HG03139 (cell line): ENCODE measurements around the gene ZFR.
"Not testable (repeated sequence)": the region's sequence is repeated elsewhere in the genome, so short reads cannot be mapped to it uniquely, and the experiment has no call there.

Experiments used
- ATAC-seq: cut with Tn5 transposase; IDR thresholded peaks from one replicate; pipeline ENCODE4 v1.9.1; 2021; ENCODE audit not compliant: unreplicated experiment

The ZFR gene

GRCh38 chr5:32452316-32452715 lies 7.8 kb upstream of the ZFR start:
- ATAC-seq, result not testable (repeated sequence)

GRCh38 chr5:32450952-32451351 lies 6.4 kb upstream of the ZFR start:
- no peak for ATAC-seq

DNA sequence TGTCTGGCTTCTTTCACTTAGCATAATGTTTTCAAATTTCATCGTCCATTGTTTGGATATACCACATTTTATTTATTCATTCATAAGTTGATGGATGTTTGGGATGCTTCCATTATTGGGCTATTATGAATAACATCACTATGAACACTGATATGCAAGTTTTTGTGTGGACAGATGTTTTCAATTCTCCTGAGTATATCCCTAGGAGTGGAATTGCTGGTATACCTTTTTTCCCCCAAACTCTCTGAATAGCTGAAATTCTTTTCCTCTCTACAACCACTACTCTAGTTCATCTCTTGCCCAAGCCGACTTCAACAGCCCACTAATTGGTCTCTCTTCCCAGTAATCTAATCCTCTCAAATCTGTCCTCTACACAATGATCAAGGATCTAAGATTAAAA lies 4.7 kb upstream of the ZFR start:
- no peak for ATAC-seq

- ATAC-seq, result no peak
Observed at GRCh38 chr5:32446630-32447029, 2.1 kb upstream of the ZFR start.

GRCh38 chr5:32445831-32446614 lies 1.5 kb upstream of the ZFR start:
- ATAC-seq, result no peak

GRCh38 chr5:32445287-32445758 lies 783 bp upstream of the ZFR start:
- no peak for ATAC-seq

DNA sequence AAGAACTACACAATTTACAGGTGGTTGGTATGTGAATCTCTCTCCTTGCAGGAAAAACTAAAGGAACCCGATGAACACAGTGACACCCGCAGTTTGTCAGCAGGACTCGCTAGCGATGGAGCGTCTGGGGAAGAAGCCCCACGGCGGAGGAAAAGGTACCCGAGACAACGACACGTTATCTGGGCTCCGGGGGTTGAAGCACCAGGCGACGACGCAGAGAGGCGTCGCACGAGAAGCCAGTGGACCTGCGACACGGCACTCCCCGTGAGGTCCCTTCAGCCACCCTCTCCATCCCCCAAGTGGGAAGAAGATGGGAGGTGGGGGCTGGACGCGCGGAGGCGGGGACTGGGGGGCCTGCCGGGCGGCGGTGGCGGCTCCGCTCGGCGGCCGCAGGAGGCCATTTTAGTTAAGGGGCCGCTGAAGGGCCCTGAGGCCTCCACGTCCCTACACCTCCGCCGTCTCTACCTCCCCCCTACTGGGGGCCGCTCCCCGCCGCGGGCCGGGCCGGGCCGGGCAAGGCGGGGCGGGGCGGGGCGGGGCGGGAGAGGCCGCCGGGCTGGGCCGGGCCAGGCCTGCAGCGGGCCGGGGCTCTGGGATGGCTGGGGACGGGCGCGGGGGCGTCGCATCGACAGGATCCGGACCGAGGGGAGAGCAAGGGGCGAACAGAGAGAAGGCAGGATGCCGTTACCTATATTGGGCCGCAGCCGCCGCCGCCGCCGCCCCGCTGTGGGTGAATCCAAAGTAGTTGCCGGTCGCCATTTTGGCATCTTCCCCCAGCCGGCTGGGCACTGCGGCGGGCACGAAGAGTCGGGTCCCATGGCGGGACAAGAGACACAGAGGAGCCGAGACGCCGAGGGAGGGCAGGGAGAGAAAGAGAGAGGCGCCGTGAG lies 754 bp downstream of the ZFR start:
- peak; percentile 28 for ATAC-seq

- peak; percentile 25 for ATAC-seq
Observed at GRCh38 chr5:32443145-32443540, 1.4 kb downstream of the ZFR start.

- ATAC-seq, result no peak
Observed at GRCh38 chr5:32439086-32439642, 5.4 kb downstream of the ZFR start.

DNA sequence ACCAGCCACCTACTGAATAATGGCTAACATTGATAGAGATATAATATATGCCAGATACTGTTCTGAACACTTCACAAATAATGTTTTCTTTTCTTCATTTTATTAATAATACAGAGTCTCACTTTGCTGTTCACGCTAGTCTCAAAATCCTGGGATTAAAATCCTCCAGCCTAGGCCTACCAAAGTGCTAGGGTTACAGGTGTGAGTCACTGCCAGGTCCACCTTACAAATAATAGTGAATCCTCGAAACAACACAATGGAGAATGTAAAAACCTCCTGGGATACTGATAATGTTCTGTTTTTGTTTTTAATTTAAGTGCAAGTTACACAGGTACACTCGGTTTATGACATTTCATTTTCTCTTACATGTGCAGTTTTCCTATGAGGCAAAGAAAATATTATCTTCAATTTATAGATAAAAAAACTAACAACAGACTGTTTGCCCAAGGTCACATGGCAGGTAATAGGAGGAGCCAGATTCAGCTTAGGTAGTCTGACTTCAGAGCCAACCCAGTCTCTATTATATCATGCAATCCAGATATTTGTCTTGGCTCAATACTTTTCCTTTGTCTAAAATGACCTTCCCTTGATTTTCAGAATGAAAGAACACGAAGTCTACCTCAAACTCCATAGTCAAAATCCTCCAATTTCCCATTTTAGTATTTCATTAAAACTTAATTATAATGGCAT lies 7.8 kb downstream of the ZFR start:
- ATAC-seq, result no peak

GRCh38 chr5:32435383-32435782 lies 9.2 kb downstream of the ZFR start:
- ATAC-seq, result no peak

GRCh38 chr5:32434221-32434620 lies 10.3 kb downstream of the ZFR start:
- ATAC-seq, result no peak

- no peak for ATAC-seq
Observed at GRCh38 chr5:32432633-32433032, 11.9 kb downstream of the ZFR start.

- ATAC-seq, result not testable (repeated sequence)
Observed at GRCh38 chr5:32430825-32431224, 13.7 kb downstream of the ZFR start.

GRCh38 chr5:32428426-32428825 lies 16.1 kb downstream of the ZFR start:
- ATAC-seq, result no peak

DNA sequence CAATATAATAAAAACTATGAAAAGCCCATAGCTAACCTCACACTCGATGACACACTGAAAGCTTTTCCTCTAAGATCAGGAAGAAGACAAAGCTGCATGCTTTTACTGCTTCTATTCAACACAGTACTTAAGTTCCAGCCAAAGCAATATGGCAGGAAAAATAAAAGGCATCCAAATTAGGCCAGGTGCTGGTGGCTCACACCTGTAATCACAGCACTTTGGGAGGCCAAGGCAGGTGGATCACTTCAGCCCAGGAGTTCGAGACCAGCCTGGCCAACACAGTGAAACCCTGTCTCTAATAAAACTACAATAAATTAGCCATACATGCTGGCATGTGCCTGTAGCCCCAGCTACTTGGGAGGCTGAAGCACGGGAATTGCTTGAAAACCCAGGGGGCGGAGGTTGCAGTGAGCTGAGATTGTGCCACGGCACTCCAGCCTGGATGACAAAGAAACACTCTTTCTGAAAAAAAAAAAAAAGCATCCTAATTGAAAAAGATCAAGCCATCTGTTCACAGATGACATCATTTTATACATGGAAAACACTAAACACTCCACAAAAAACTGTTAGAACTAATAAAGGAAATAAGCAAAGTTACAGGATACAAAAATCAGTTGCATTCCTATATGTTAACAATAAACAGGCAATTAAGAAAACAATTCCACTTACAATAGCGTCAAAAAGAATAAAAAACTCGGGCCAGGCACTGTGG lies 17.9 kb downstream of the ZFR start:
- no peak for ATAC-seq

DNA sequence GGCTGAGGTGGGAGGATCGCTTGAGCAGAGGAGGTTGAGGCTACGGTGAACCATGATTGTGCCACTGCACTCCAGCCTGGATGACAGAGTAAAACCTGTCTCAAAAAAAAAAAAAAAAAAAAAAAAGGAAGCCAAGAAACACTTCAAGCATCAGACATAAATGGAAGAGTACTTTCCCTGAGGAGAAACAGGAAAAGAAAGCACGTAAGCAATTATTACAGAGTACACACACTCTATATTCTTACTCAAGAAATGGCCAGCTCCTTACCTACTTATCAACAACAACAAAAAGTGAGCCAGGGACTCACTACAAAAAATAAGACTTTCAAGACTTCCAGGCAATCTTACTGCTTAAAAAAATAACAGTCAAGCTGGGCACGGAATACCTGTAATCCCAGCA lies 21.8 kb downstream of the ZFR start:
- ATAC-seq, result no peak

GRCh38 chr5:32421075-32421474 lies 23.5 kb downstream of the ZFR start:
- ATAC-seq, result no peak

DNA sequence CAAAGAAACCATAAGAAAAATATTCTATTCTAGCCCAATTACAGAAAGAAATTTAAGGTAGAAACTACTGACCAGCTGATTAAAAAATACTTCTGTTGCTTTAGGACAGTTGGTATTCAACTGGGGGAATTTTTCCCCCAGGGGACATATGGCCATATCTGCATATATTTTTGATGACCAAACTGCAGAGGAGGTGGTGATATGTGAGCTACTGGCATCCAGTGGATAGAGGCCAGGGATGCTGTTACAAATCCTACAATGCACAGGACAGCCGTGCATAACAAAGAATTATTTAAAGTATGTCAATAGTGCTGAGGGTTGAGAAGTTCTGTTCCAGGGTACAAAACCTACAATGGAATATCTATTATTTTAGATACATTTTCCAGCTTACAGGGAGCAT lies 24.0 kb downstream of the ZFR start:
- no peak for ATAC-seq

- no peak for ATAC-seq
Observed at GRCh38 chr5:32419791-32420190, 24.7 kb downstream of the ZFR start.
